Upper lobe of left lung (tissue), 6 donors: ENCODE results near the gene ATF1. TPM values are rescaled to one million over a fixed set of nuclear protein-coding genes. Genes with fewer than 3 reads are reported as not detected.

Source experiments
- ATAC-seq, 2 donors: fragments of 200-7000 bp; cut with Tn5 transposase; one replicate each; pipeline ENCODE4 v1.9.1; 2022; ENCODE audit warnings: mild to moderate bottlenecking in 2 of 2, moderate library complexity in 2 of 2; ENCODE audit not compliant: low FRiP score in 2 of 2
- DNase-seq, 2 donors: peaks; one replicate each; pipeline ENCODE4 v3.0.0-alpha.2; 2019 to 2020
- H3K27ac ChIP-seq, 4 donors: fragments of 200-600 bp; sonication (generic); one replicate each; pipeline ENCODE4 v1.5.1; 2016 to 2019
- H3K27me3 ChIP-seq, 4 donors: fragments of 200-600 bp; sonication (generic); one replicate each; pipeline ENCODE4 v1.5.1; 2017 to 2019
- H3K36me3 ChIP-seq, 4 donors: fragments of 200-600 bp; sonication (generic); one replicate each; pipeline ENCODE4 v1.5.1; 2016 to 2019
- H3K4me1 ChIP-seq, 4 donors: fragments of 200-600 bp; sonication (generic); one replicate each; pipeline ENCODE4 v1.5.1; 2018 to 2019
- H3K4me3 ChIP-seq, 4 donors: fragments of 200-600 bp; sonication (generic); one replicate each; pipeline ENCODE4 v1.5.1; 2017 to 2019; ENCODE audit warnings: mild to moderate bottlenecking in 2 of 4, moderate library complexity in 1 of 4
- H3K9me3 ChIP-seq, 4 donors: fragments of 200-600 bp; sonication (generic); one replicate each; pipeline ENCODE4 v1.5.1; 2018 to 2019
- CTCF ChIP-seq, 6 experiments: fragments of 450-650 bp in 4 of 6; fragments of 200-600 bp in 2 of 6; sonication (generic) in 2 of 6; IDR thresholded peaks; one replicate each; pipeline ENCODE4 v1.5.1; 2016 to 2019; ENCODE audit warnings: antibody characterized with exemption in 6 of 6
- EP300 ChIP-seq, 4 donors: sonication (generic); formaldehyde crosslinking; IDR thresholded peaks; one replicate each; pipeline ENCODE4 v1.5.1; 2017; ENCODE audit warnings: antibody characterized with exemption in 4 of 4, control low read depth in 2 of 4
- POLR2A ChIP-seq, 4 donors: fragments of 450-650 bp; IDR thresholded peaks; one replicate each; pipeline ENCODE4 v1.5.1; 2016 to 2017; ENCODE audit warnings: antibody characterized with exemption in 4 of 4, mild to moderate bottlenecking in 2 of 4
- POLR2AphosphoS5 ChIP-seq, 2 donors: sonication (generic); formaldehyde crosslinking; IDR thresholded peaks; one replicate each; pipeline ENCODE4 v1.5.1; 2017; ENCODE audit warnings: antibody characterized with exemption in 2 of 2
- WGBS, 2 donors: methylation state at CpG; one replicate each; pipeline ENCODE4 v1.1.5; 2017 to 2018; 5-methylcytosine and 5-hydroxymethylcytosine counted together
- total RNA-seq, 6 donors: library from RNA; depleted of rRNA in 4 of 6; stranded (reverse); fragments of >200 nt in 4 of 6; gene quantifications; one replicate each; pipeline versions ENCODE4 v1.1.0 to v1.2.1, GENCODE V29; 2016 to 2021
- donor health status: DM: no; HTN: no; CAD: no; lungs with moderate emphysema.
- donor health status: DM: no; HTN: yes; CAD: no; lungs with severe emphysema.

ATF1 gene
- total RNA-seq, 6 donors from 2014 or later, result 23.0 to 48.1 (median 33.9) TPM

DNA sequence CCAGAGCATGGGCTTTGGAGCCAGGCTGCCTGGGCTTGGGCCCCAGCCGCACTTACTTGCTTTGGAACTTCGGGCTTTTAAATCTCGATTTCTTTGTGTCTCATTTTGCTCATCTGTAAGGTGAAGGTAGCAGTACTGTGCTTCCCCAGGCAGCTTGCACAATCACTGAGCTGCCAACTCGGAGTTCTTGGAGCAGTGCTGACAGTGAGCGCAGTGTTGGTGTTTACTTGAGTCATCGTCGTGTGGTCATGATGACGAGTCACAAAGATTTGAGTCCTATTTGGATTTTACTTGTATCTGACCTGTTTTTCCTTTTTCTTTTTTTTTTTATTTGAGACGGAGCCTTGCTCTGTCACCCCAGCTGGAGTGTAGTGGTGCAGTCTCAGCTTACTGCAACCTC is 31.3 kb upstream of the ATF1 start:
- Histone ChIP-seq H3K27ac (no peak overlapping the region), H3K36me3 (peaks cover 24 to 98% (median 73%) of the 10 kb centered on the region in 4 donors), H3K9me3 (no peaks in the 10 kb centered on the region), H3K27me3 (no peaks in the 10 kb centered on the region), H3K4me1 (no peaks in the 10 kb centered on the region), H3K4me3 (no peak overlapping the region)
- ATAC-seq, result no peak
- no peak for DNase-seq
- 89 to 91% methylated on average over 9 of the region's 9 CpGs for WGBS, 2 donors
- no peak for TF ChIP-seq POLR2AphosphoS5 (IDR thresholded peaks at IDR 0.05)
- no peak for TF ChIP-seq CTCF (IDR thresholded peaks at IDR 0.05)
- TF ChIP-seq EP300 (IDR thresholded peaks at IDR 0.05), result no peak
- no peak for TF ChIP-seq POLR2A (IDR thresholded peaks at IDR 0.05)

DNA sequence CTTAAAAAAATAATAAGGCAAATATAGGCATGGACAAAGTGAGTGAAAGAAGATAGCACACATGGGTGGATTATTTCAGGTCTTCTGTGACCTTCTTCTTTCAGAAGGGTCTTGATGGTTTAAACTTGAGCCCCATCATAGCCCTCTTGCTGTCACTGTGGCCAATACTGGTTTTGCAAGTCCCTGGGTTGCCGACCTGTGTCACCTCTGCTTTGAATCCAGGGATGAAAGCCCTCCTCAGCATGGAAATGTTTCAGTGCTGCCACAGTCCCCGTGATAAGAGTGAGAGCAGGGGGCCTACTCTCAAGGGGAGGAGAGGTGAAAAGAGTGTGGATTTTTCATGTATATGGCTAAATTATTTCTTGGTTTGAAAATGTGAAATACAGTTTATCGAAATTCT is 30.2 kb upstream of the ATF1 start:
- no peak for DNase-seq
- no peaks in the 10 kb centered on the region for H3K9me3 ChIP-seq
- H3K4me3 ChIP-seq, result no peak overlapping the region
- H3K36me3 ChIP-seq, result peaks cover 18 to 98% (median 77%) of the 10 kb centered on the region in 4 donors
- no peak overlapping the region for H3K27ac ChIP-seq
- TF ChIP-seq CTCF (IDR thresholded peaks at IDR 0.05) (no peak), POLR2AphosphoS5 (IDR thresholded peaks at IDR 0.05) (no peak), POLR2A (IDR thresholded peaks at IDR 0.05) (no peak), EP300 (IDR thresholded peaks at IDR 0.05) (no peak)
- no peaks in the 10 kb centered on the region for H3K27me3 ChIP-seq
- WGBS, 2 donors, result 85 to 91% methylated on average over 3 of the region's 3 CpGs
- no peak for ATAC-seq
- no peaks in the 10 kb centered on the region for H3K4me1 ChIP-seq

- Histone ChIP-seq H3K27me3 (no peaks in the 10 kb centered on the region), H3K36me3 (peaks cover 19 to 98% (median 77%) of the 10 kb centered on the region in 4 donors), H3K27ac (no peak overlapping the region), H3K9me3 (no peaks in the 10 kb centered on the region), H3K4me3 (no peak overlapping the region), H3K4me1 (no peaks in the 10 kb centered on the region)
- ATAC-seq, result peak in 1 of 2 donors; percentile 28
- no peak for TF ChIP-seq EP300 (IDR thresholded peaks at IDR 0.05)
- no peak for TF ChIP-seq POLR2A (IDR thresholded peaks at IDR 0.05)
- peak in 4 of 6 experiments; percentile 16 to 32 (median 24) for TF ChIP-seq CTCF (IDR thresholded peaks at IDR 0.05)
- DNase-seq, result no peak
- WGBS, 2 donors, result 81 to 82% methylated on average over 10 of the region's 10 CpGs
Observed at GRCh38 chr12:50734409-50735263, 29.3 kb upstream of the ATF1 start.

GRCh38 chr12:50739611-50740010 is 24.3 kb upstream of the ATF1 start:
- no peak for ATAC-seq
- no peak for DNase-seq
- no peak overlapping the region for H3K27ac ChIP-seq
- TF ChIP-seq EP300 (IDR thresholded peaks at IDR 0.05) (no peak), POLR2A (IDR thresholded peaks at IDR 0.05) (no peak), POLR2AphosphoS5 (IDR thresholded peaks at IDR 0.05) (no peak), CTCF (IDR thresholded peaks at IDR 0.05) (no peak)
- 96% methylated on average over 7 of the region's 7 CpGs for WGBS, 2 donors
- H3K27me3 ChIP-seq, result no peaks in the 10 kb centered on the region
- no peaks in the 10 kb centered on the region for H3K4me1 ChIP-seq
- no peaks in the 10 kb centered on the region for H3K9me3 ChIP-seq
- peaks cover 39 to 98% (median 79%) of the 10 kb centered on the region in 4 donors for H3K36me3 ChIP-seq
- no peak overlapping the region for H3K4me3 ChIP-seq

GRCh38 chr12:50740307-50740706 is 23.6 kb upstream of the ATF1 start:
- TF ChIP-seq POLR2A (IDR thresholded peaks at IDR 0.05) (no peak), EP300 (IDR thresholded peaks at IDR 0.05) (no peak), CTCF (IDR thresholded peaks at IDR 0.05) (no peak), POLR2AphosphoS5 (IDR thresholded peaks at IDR 0.05) (no peak)
- Histone ChIP-seq H3K4me3 (no peak overlapping the region), H3K27me3 (no peaks in the 10 kb centered on the region), H3K36me3 (peaks cover 39 to 98% (median 82%) of the 10 kb centered on the region in 4 donors), H3K27ac (no peak overlapping the region), H3K9me3 (no peaks in the 10 kb centered on the region), H3K4me1 (no peaks in the 10 kb centered on the region)
- DNase-seq (no peak), ATAC-seq (no peak)
- 82 to 97% methylated on average over 2 of the region's 2 CpGs for WGBS, 2 donors
